ENCODE data around the gene GABPA. TPM values are rescaled to one million over a fixed set of nuclear protein-coding genes. Genes with fewer than 3 reads are reported as not detected.
"Not testable (repeated sequence)": the region's sequence is repeated elsewhere in the genome, so short reads cannot be mapped to it uniquely, and the experiment has no call there.

GABPA gene
- polyA plus RNA-seq, 3 donors: 7.1 to 20.1 (median 12.9) TPM

- H3K9ac ChIP-seq (ENCODE audit: insufficient read depth, low read length, poor library complexity, severe bottlenecking): no peak overlapping the region
- H3K4me2 ChIP-seq (replicated peaks; ENCODE audit: extremely low read depth, low read length, poor library complexity, severe bottlenecking): no peak overlapping the region
- no peaks in the 10 kb centered on the region for H3K9me3 ChIP-seq (replicated peaks in 1 of 2; ENCODE audit: control insufficient read depth in 1 of 2, insufficient read depth in 1 of 2, low read length in 2 of 2)
- H3K27ac ChIP-seq (ENCODE audit: low read depth in 1 of 2, low read length in 2 of 2): no peak overlapping the region
- H3K4me1 Mint-ChIP-seq: no peaks in the 10 kb centered on the region
- no peaks in the 10 kb centered on the region for H3K36me3 ChIP-seq (replicated peaks in 1 of 2; ENCODE audit: control insufficient read depth in 1 of 2, insufficient read depth in 2 of 2, low read length in 2 of 2)
- no peaks in the 10 kb centered on the region for H3K4me1 ChIP-seq (ENCODE audit: control insufficient read depth in 1 of 2, insufficient read depth in 2 of 2, low read length in 2 of 2)
- no peaks in the 10 kb centered on the region for H3K27me3 Mint-ChIP-seq (ENCODE audit: low read depth in 3 of 3)
- H3K79me2 ChIP-seq (ENCODE audit: insufficient read depth, low read length): no peaks in the 10 kb centered on the region
- H3K27ac Mint-ChIP-seq: peak overlapping the region in 1 of 7 donors; percentile 3
- H3K27me3 ChIP-seq (ENCODE audit: control insufficient read depth in 2 of 2, insufficient read depth in 2 of 2, low read length in 2 of 2): no peaks in the 10 kb centered on the region
- peaks cover 0 to 3% (median 0%) of the 10 kb centered on the region in 7 donors for H3K9me3 Mint-ChIP-seq
- no peak for DNase-seq
- intact Hi-C loops (cut with micrococcal nuclease): no loop called here
- H3K36me3 Mint-ChIP-seq: no peaks in the 10 kb centered on the region
- no peak overlapping the region for H3K4me3 Mint-ChIP-seq
- TF ChIP-seq CTCF (IDR thresholded peaks at IDR 0.05): no peak
- H2AFZ ChIP-seq (ENCODE audit: insufficient read depth, low read depth, low read length, poor library complexity, severe bottlenecking): no peak overlapping the region
- no peaks in the 10 kb centered on the region for H4K20me1 ChIP-seq (ENCODE audit: insufficient read depth, low read length)
- 100% methylated on average over 4 of the region's 5 CpGs for WGBS (ENCODE audit: insufficient coverage)
- H3K4me3 ChIP-seq (replicated peaks in 1 of 3; ENCODE audit: low read depth in 2 of 3, low read length in 3 of 3): no peak overlapping the region
These were observed 24.2 kb upstream of the GABPA start for GRCh38 chr21:25710550-25710949.

GRCh38 chr21:25714066-25714465 is 20.7 kb upstream of the GABPA start:
- H3K36me3 ChIP-seq (replicated peaks in 1 of 2; ENCODE audit: control insufficient read depth in 1 of 2, insufficient read depth in 2 of 2, low read length in 2 of 2): peaks cover 4 to 11% of the 10 kb centered on the region in 2 donors
- H3K4me1 ChIP-seq (ENCODE audit: control insufficient read depth in 1 of 2, insufficient read depth in 2 of 2, low read length in 2 of 2); H3K36me3 Mint-ChIP-seq; H3K4me3 ChIP-seq (replicated peaks in 1 of 3; ENCODE audit: low read depth in 2 of 3, low read length in 3 of 3); H3K27ac Mint-ChIP-seq; H3K9me3 ChIP-seq (replicated peaks in 1 of 2; ENCODE audit: control insufficient read depth in 1 of 2, insufficient read depth in 1 of 2, low read length in 2 of 2); intact Hi-C loops (cut with micrococcal nuclease); DNase-seq; H3K27me3 ChIP-seq (ENCODE audit: control insufficient read depth in 2 of 2, insufficient read depth in 2 of 2, low read length in 2 of 2); H3K27me3 Mint-ChIP-seq (ENCODE audit: low read depth in 3 of 3); H4K20me1 ChIP-seq (ENCODE audit: insufficient read depth, low read length); H3K4me1 Mint-ChIP-seq; H3K9ac ChIP-seq (ENCODE audit: insufficient read depth, low read length, poor library complexity, severe bottlenecking); H3K4me2 ChIP-seq (replicated peaks; ENCODE audit: extremely low read depth, low read length, poor library complexity, severe bottlenecking); H3K79me2 ChIP-seq (ENCODE audit: insufficient read depth, low read length); H3K4me3 Mint-ChIP-seq; H2AFZ ChIP-seq (ENCODE audit: insufficient read depth, low read depth, low read length, poor library complexity, severe bottlenecking); H3K9me3 Mint-ChIP-seq; H3K27ac ChIP-seq (ENCODE audit: low read depth in 1 of 2, low read length in 2 of 2): not testable (repeated sequence)
- WGBS (ENCODE audit: insufficient coverage): no CpG with 5 or more reads among the region's 10 CpGs

All from CD14-positive monocyte (primary cell).